Small intestine (tissue), 7 donors: ENCODE data around the gene OGFOD2. TPM values are rescaled to one million over a fixed set of nuclear protein-coding genes. Genes with fewer than 3 reads are reported as not detected.

ENCODE experiments used
- DNase-seq, 2 donors: peaks; one replicate each; pipeline versions ENCODE4 v3.0.0 to v3.0.0-alpha.2; 2013
- FAIRE-seq: peaks from 2 replicates; lab custom pipeline; 2012; peaks lifted over from hg19 to GRCh38; lab: Jason Lieb, UNC
- H3K27ac ChIP-seq, 3 donors: one replicate each; pipeline ENCODE4 v1.5.1; 2013; ENCODE audit warnings: low read length in 2 of 3, mild to moderate bottlenecking in 2 of 3, control low read depth in 1 of 3, inconsistent platforms in 1 of 3, low read depth in 1 of 3, moderate library complexity in 1 of 3
- H3K27me3 ChIP-seq, 3 donors: one replicate each; pipeline ENCODE4 v1.6.1; 2013; ENCODE audit warnings: low read length in 3 of 3, inconsistent platforms in 1 of 3; ENCODE audit not compliant: control insufficient read depth in 3 of 3, insufficient read depth in 3 of 3
- H3K36me3 ChIP-seq, 3 donors: one replicate each; pipeline ENCODE4 v1.6.1; 2013; ENCODE audit warnings: low read length in 3 of 3, inconsistent platforms in 1 of 3, low read depth in 1 of 3, mild to moderate bottlenecking in 1 of 3, moderate library complexity in 1 of 3; ENCODE audit not compliant: control insufficient read depth in 3 of 3, insufficient read depth in 2 of 3
- H3K4me1 ChIP-seq, 3 donors: one replicate each; pipeline ENCODE4 v1.6.1; 2013; ENCODE audit warnings: low read length in 2 of 3, inconsistent platforms in 1 of 3, low read depth in 1 of 3, mild to moderate bottlenecking in 1 of 3, moderate library complexity in 1 of 3; ENCODE audit not compliant: control insufficient read depth in 3 of 3, insufficient read depth in 2 of 3
- H3K4me3 ChIP-seq, 3 donors: one replicate each; pipeline ENCODE4 v1.5.1; 2013; ENCODE audit warnings: low read length in 3 of 3, control low read depth in 1 of 3, inconsistent platforms in 1 of 3, low read depth in 1 of 3, mild to moderate bottlenecking in 1 of 3, moderate library complexity in 1 of 3
- H3K9me3 ChIP-seq, 2 donors: one replicate each; pipeline ENCODE4 v1.6.1; 2013; ENCODE audit warnings: low read depth in 1 of 2, low read length in 1 of 2; ENCODE audit not compliant: control insufficient read depth in 2 of 2, insufficient read depth in 1 of 2
- WGBS, 3 donors: extraction: QIAGEN DNeasy Blood & Tissue Kit; methylation state at CpG; one replicate each; pipeline ENCODE4 v1.1.7; 2013; 5-methylcytosine and 5-hydroxymethylcytosine counted together
- polyA plus RNA-seq, 4 donors: library from polyadenylated mRNA; stranded (reverse) in 3 of 4; unstranded in 1 of 4; fragments of 200-250 nt in 3 of 4; fragments of 120-200 nt in 1 of 4; gene quantifications; one replicate each; pipeline versions ENCODE4 v1.2.1 to v1.2.3, GENCODE V29; 2013
- donor health status: healthy with polysubstance abuse.
- donor health status: control.
- donor health status: control.
- donor health status: Bipolar disorder and iron deficiency.
- donor health status: healthy.

Gene OGFOD2
- polyA plus RNA-seq, 4 donors = 25.0 to 30.3 (median 27.4) TPM

GRCh38 chr12:123003257-123003656 lies 28.2 kb downstream of the OGFOD2 start:
- no peak for FAIRE-seq
- H3K27ac ChIP-seq = no peak overlapping the region

GRCh38 chr12:123004287-123004686 lies 29.2 kb downstream of the OGFOD2 start:
- Histone ChIP-seq H3K27me3 (no peaks in the 10 kb centered on the region), H3K4me1 (peaks cover 0 to 6% (median 0%) of the 10 kb centered on the region in 3 donors), H3K4me3 (no peak overlapping the region), H3K27ac (no peak overlapping the region), H3K36me3 (peaks cover 0 to 66% (median 9%) of the 10 kb centered on the region in 3 donors), H3K9me3 (no peaks in the 10 kb centered on the region)
- no peak for DNase-seq
- FAIRE-seq = no peak
- WGBS, 3 donors = 87 to 90% (median 88%) methylated on average over 14 of the region's 14 CpGs

More at GRCh38 chr12:123003257-123003656, 28.2 kb downstream of the OGFOD2 start:
- no peaks in the 10 kb centered on the region for H3K27me3 ChIP-seq
- H3K4me3 ChIP-seq = no peak overlapping the region
- DNase-seq = no peak
- peaks cover 0 to 62% (median 9%) of the 10 kb centered on the region in 3 donors for H3K36me3 ChIP-seq
- H3K4me1 ChIP-seq = peaks cover 0 to 6% (median 0%) of the 10 kb centered on the region in 3 donors
- H3K9me3 ChIP-seq = no peaks in the 10 kb centered on the region
- WGBS, 3 donors = 80 to 90% (median 87%) methylated on average over 6 of the region's 6 CpGs

- no peak for FAIRE-seq
These were observed 30.1 kb downstream of the OGFOD2 start for GRCh38 chr12:123005081-123005626.

GRCh38 chr12:123006977-123007376 lies 31.9 kb downstream of the OGFOD2 start:
- Histone ChIP-seq H3K4me3 (no peak overlapping the region), H3K4me1 (no peaks in the 10 kb centered on the region), H3K9me3 (no peaks in the 10 kb centered on the region), H3K36me3 (peaks cover 0 to 72% (median 16%) of the 10 kb centered on the region in 3 donors), H3K27me3 (no peaks in the 10 kb centered on the region), H3K27ac (no peak overlapping the region)
- WGBS, 3 donors = 88 to 90% (median 88%) methylated on average over 12 of the region's 12 CpGs
- no peak for FAIRE-seq
- DNase-seq = no peak

More at GRCh38 chr12:123005081-123005626, 30.1 kb downstream of the OGFOD2 start:
- no peak overlapping the region for H3K4me3 ChIP-seq
- H3K27ac ChIP-seq = no peak overlapping the region
- no peaks in the 10 kb centered on the region for H3K27me3 ChIP-seq
- WGBS, 3 donors = 92 to 94% (median 93%) methylated on average over 22 of the region's 22 CpGs
- peaks cover 0 to 6% (median 0%) of the 10 kb centered on the region in 3 donors for H3K4me1 ChIP-seq
- no peaks in the 10 kb centered on the region for H3K9me3 ChIP-seq
- peaks cover 0 to 66% (median 15%) of the 10 kb centered on the region in 3 donors for H3K36me3 ChIP-seq
- no peak for DNase-seq

GRCh38 chr12:123010110-123010509 lies 35.1 kb downstream of the OGFOD2 start:
- H3K27ac ChIP-seq = no peak overlapping the region
- 76 to 90% (median 83%) methylated on average over 1 of the region's 1 CpG for WGBS, 3 donors
- no peaks in the 10 kb centered on the region for H3K9me3 ChIP-seq
- H3K27me3 ChIP-seq = no peaks in the 10 kb centered on the region
- no peak for DNase-seq
- no peak for FAIRE-seq
- peaks cover 0 to 75% (median 10%) of the 10 kb centered on the region in 3 donors for H3K36me3 ChIP-seq
- H3K4me1 ChIP-seq = no peaks in the 10 kb centered on the region
- H3K4me3 ChIP-seq = no peak overlapping the region

GRCh38 chr12:123010681-123011080 lies 35.6 kb downstream of the OGFOD2 start:
- H3K9me3 ChIP-seq = no peaks in the 10 kb centered on the region
- no peak for DNase-seq
- H3K4me1 ChIP-seq = no peaks in the 10 kb centered on the region
- no peak overlapping the region for H3K27ac ChIP-seq
- no peak for FAIRE-seq
- peaks cover 0 to 69% (median 10%) of the 10 kb centered on the region in 3 donors for H3K36me3 ChIP-seq
- H3K27me3 ChIP-seq = no peaks in the 10 kb centered on the region
- no peak overlapping the region for H3K4me3 ChIP-seq
- WGBS, 3 donors = 89 to 94% (median 94%) methylated on average over 4 of the region's 4 CpGs

GRCh38 chr12:123011701-123012100 lies 36.7 kb downstream of the OGFOD2 start:
- DNase-seq = no peak
- 87 to 91% (median 90%) methylated on average over 6 of the region's 6 CpGs for WGBS, 3 donors
- peaks cover 0 to 68% (median 8%) of the 10 kb centered on the region in 3 donors for H3K36me3 ChIP-seq

GRCh38 chr12:123013185-123014095 lies 38.4 kb downstream of the OGFOD2 start:
- DNase-seq (no peak), FAIRE-seq (no peak)
- H3K4me1 ChIP-seq = peaks cover 0 to 5% (median 0%) of the 10 kb centered on the region in 3 donors
- H3K27ac ChIP-seq = no peak overlapping the region
- H3K27me3 ChIP-seq = no peaks in the 10 kb centered on the region
- WGBS, 3 donors = 94 to 97% (median 96%) methylated on average over 19 of the region's 19 CpGs
- peaks cover 0 to 51% (median 7%) of the 10 kb centered on the region in 3 donors for H3K36me3 ChIP-seq
- H3K9me3 ChIP-seq = no peaks in the 10 kb centered on the region
- no peak overlapping the region for H3K4me3 ChIP-seq

More at GRCh38 chr12:123011701-123012100, 36.7 kb downstream of the OGFOD2 start:
- H3K27me3 ChIP-seq = no peaks in the 10 kb centered on the region
- no peak overlapping the region for H3K27ac ChIP-seq
- H3K4me1 ChIP-seq = no peaks in the 10 kb centered on the region
- no peak overlapping the region for H3K4me3 ChIP-seq
- no peak for FAIRE-seq
- no peaks in the 10 kb centered on the region for H3K9me3 ChIP-seq
